ENCODE measurements around the gene GTF2F2.

GTF2F2 gene

GRCh38 chr13:45122941-45123340, 2.6 kb downstream of the GTF2F2 start:
- DNase-seq = no peak

GRCh38 chr13:45132369-45133064, 12.2 kb downstream of the GTF2F2 start:
- no peak for DNase-seq

GRCh38 chr13:45133396-45134118, 13.2 kb downstream of the GTF2F2 start:
- no peak for DNase-seq

GRCh38 chr13:45136741-45137504, 16.6 kb downstream of the GTF2F2 start:
- DNase-seq = no peak

- DNase-seq = no peak
These were observed 17.2 kb downstream of the GTF2F2 start for GRCh38 chr13:45137526-45137925.

DNA sequence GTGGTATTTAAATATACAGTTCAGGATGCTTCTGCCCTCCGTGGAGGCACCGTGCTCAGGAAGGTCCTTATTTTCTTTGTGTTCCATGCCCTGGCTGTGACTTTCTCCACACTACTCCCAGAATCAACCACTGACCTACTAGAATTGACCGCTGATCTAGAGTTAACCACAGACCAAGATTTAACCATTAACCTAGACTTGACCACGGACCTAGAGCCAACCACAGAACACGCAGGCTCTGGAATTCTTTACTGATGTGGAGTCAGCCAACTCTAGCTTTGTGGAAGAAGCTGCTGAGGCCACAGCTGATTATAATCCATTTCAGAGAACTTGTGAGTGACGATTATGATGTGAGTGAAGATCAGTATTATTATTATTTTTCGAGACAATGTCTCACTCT, 18.0 kb downstream of the GTF2F2 start:
- no peak for DNase-seq

DNA sequence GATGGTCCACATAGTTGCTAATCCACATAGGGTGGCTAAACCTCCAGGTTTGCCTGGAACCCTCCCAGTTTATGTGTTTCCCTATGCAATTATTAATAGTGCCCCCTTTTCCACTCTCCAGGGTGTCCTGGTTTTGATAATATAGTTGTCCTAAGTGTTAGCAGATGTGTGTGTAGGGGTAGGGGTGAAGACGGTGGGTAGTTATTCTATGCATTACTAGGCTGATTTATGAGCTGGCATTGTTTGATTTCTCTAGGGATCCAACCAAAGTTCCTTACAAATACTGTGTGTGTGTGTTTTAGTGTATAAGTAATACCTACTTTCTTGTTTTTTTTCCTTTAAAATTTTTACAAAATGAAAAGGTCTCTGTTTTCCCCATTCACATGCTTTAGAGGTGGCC, 21.1 kb downstream of the GTF2F2 start:
- no peak for DNase-seq

GRCh38 chr13:45142440-45143345, 22.4 kb downstream of the GTF2F2 start:
- DNase-seq = peak; percentile 24

- DNase-seq = no peak
These were observed 23.0 kb downstream of the GTF2F2 start for GRCh38 chr13:45143346-45143751.

- DNase-seq = no peak
These were observed 29.7 kb downstream of the GTF2F2 start for GRCh38 chr13:45149964-45150363.

DNA sequence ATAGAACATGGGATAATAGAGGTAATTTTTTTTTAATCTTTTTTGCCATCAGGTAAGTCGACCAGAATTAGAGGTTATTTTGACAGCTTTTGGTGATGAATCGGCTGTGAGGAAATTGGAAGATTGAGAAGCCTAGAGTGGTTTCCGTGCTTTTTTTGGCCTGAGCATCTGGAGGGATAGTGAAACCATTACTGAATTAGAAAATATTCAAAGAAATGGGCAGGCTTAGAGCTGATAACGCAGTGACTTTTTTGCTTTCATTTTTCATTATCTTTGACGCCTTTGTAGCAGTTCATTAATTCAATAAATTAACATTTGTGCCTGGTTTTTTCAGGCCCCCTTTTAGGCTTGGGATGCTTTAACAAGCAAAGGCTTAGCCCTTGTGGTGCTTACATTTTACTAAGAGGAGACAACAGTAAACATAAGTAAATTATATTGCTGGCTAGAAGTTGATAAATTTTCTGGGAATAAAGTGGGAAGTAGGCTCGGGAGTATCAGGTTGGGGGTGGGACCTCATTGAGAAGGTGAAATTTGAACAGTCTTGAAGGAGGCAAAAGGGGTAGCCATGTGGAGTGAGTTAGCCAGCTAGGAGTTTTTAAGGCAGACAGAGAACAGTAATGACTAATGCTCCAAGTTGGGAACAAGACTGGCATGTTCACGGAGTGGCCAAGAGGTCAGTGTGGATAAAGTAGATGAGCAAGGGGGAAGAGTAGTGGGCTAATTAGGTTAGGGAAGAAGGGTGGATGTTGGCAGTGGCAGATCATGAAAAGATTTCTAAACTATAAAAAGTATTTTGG, 36.5 kb downstream of the GTF2F2 start:
- DNase-seq = no peak

DNA sequence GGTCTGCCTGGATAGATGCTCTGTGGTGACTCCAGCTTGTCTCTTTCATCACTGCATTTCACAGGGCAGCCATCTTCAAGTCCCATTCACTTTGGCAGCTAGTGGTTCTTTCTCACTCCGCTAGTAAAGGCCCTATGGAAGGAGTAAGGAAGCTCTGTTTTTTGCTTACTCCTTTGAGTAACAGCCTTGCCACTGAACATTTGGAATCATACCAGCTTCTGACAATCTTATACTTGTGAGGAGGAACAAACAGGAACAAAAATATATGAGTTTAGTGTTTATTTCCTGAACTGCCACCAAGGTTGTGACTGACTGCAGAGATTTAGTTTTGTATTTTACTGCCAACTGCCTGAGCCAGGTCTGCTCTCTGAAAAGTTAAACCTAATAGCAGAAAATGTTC, 41.9 kb downstream of the GTF2F2 start:
- no peak for DNase-seq

DNA sequence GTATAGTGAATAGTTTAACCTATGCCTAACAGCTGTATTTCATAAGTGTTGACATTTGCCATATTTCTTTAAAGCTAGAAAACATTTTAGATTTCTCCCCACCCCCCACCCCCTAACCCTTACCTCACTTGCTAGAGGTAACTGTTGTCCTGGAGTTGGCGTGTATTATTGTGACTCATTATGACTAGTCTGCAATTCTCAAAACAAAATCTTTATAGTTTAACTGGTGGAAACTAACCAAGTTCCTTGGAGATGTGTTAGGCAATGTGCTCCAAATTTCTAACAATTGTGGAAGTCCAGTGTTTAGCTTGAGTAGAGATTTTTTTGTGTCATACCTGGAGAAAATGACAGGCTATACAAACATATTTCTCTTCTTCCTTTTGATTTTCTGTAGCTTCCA, 42.5 kb downstream of the GTF2F2 start:
- no peak for DNase-seq

DNA sequence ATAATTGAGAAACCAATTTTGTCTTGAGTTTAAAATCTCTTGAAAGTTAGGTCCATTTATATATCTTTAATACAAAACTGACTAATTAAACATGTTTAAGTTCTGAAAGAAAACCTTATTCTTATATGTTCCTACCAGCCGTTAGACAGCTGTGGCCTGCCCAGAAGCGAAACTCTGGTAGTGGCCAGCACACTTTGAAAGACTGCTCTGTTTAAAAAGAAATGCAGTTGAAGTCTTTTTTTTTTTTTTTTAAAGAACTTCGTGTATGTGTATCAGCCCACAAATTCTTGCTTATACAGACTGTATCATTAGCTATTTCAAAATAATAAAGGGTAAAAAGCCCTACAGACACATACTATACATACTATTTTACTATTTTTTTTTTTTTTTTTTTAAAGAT, 46.5 kb downstream of the GTF2F2 start:
- no peak for DNase-seq

DNA sequence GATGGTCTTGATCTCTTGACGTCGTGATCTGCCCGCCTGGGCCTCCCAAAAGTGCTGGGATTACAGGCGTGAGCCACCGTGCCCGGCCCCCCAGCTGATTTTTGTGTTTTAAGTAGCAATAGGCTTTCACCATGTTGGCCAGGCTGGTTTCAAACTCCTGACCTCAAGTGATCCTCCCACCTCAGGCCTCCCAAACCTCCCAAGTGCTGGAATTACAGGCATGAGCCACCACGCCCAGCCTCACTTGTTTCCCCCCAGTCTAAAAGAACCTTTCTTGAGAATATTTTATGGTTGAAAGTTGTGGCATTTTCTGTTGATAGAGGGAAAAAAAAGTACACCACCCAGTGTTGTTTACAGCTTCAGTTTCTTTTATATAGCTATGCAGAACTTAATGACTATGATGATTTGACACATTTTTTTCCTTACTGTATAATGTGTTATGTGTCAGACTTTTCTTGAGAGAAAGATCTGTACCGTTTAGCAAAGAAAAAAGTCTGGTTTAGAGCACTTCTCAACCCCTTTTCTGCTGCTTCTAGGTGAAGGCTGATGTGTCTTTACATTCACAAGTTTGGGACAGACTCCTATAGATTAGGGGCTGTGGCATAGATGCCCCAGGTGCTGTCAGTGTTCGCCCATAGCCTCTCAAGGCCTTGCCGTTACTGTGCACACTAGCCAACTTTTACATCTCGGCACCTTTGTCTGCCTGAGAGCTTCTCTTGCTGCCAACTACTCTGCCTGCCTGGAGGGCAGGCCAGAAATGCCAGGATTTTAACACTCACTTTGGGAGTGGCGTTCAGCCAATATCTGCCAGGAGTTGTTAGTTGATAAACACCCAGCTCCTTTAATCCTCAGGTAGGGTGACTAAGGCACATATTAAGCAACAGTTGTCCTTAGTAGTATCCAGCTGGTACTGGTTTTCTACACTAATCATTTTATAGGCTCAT, 47.6 kb downstream of the GTF2F2 start:
- peak; percentile 2 for DNase-seq

- DNase-seq = no peak
These were observed 48.2 kb downstream of the GTF2F2 start for GRCh38 chr13:45168555-45168930.

GRCh38 chr13:45174478-45174877, 54.2 kb downstream of the GTF2F2 start:
- DNase-seq = no peak

DNA sequence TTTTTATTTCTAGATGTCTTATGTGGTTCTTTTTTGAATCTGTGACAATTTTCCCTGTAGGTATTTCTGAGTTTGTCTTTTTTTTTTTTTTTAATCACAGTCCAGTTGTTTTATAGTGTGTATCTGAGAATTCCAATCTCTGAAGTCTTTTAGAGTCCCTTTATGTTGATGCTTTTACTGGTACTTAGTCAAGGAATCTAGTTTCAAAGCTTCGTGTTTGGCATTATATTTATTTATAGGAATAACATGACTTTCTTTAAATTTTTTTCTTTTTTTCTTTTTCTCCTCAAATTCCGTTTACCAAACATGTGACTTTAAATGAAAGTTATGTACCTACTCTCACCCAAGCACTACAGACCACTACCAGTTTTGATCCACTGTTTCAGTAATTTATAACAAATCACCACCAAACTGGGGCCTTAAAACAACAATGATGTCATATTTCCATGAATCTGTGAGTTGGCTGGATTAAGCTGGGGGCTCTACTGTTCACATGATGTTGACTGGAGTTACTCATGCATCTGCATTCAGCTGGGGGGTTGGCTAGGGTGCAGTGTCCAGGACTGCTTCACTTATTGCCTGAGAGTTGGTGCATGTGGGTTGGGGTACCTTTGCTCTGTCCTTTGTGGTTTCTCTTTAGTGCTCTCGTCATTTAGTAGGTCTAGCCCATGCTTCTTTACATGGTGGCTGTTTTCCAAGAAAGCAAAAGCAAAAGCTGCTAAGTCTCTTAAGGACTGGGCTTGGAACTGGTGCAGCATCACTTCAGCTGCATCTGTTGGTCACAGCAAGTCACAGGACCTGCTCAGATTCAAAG, 58.2 kb downstream of the GTF2F2 start:
- DNase-seq = no peak

DNA sequence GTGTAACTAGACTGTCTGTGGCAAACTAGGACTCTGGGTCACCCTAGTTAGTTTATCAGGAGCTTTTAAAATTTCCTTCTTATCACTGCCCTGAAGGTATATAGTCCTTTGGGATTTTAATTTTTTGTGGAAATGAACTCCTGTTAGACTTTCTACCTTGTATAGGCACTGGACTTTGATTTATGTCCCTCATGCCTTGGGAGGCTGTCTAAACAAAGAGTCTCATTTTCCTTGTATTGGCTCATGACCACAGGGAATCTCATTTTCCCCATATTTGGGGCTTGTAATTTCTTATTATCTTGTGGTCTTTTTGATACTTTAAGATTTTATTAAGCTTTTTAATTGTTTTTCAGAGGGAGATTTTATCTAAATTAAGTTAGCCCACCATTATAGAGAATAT, 59.1 kb downstream of the GTF2F2 start:
- DNase-seq = no peak

GRCh38 chr13:45180303-45180702, 60.0 kb downstream of the GTF2F2 start:
- DNase-seq = no peak

Measured in DMS79 treated with DMSO at 0.1 percent for 48 hours (cell line).